A549 (cell line): ENCODE measurements around the gene NKIRAS2.
A peak's percentile ranks its signal among the peaks of the same experiment; 100 is the strongest.

ENCODE experiments used
- EP300 ChIP-seq, 2 experiments: fragments of >200 bp; sonication (Bioruptor Twin); formaldehyde crosslinking; IDR thresholded peaks; 2 replicates in 1 of 2; 3 replicates in 1 of 2; pipeline ENCODE4 v1.6.1; 2016 to 2017
- ESRRA ChIP-seq: fragments of 150-350 bp; IDR thresholded peaks from 2 replicates; pipeline ENCODE4 v1.6.1; 2014; ENCODE audit warnings: mild to moderate bottlenecking, low read length, borderline replicate concordance
- MAX ChIP-seq: IDR thresholded peaks from 2 replicates; pipeline ENCODE4 v1.6.1; 2012
- POLR2A ChIP-seq: IDR thresholded peaks from 2 replicates; pipeline ENCODE4 v1.6.1; 2012; ENCODE audit warnings: mild to moderate bottlenecking, low read length
- TF ChIP-seq, protein P1 (sequence below): fragments of >200 bp; sonication (Bioruptor Twin); formaldehyde crosslinking; IDR thresholded peaks from 3 replicates; pipeline ENCODE4 v1.5.1; 2016

GRCh38 chr17:42016941-42017865 is 2.7 kb upstream of the NKIRAS2 start, which contains the start of gene DNAJC7:
- TF ChIP-seq, protein P1, sequence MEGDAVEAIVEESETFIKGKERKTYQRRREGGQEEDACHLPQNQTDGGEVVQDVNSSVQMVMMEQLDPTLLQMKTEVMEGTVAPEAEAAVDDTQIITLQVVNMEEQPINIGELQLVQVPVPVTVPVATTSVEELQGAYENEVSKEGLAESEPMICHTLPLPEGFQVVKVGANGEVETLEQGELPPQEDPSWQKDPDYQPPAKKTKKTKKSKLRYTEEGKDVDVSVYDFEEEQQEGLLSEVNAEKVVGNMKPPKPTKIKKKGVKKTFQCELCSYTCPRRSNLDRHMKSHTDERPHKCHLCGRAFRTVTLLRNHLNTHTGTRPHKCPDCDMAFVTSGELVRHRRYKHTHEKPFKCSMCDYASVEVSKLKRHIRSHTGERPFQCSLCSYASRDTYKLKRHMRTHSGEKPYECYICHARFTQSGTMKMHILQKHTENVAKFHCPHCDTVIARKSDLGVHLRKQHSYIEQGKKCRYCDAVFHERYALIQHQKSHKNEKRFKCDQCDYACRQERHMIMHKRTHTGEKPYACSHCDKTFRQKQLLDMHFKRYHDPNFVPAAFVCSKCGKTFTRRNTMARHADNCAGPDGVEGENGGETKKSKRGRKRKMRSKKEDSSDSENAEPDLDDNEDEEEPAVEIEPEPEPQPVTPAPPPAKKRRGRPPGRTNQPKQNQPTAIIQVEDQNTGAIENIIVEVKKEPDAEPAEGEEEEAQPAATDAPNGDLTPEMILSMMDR = no peak; the same call in 2 of the 3 replicates
- TF ChIP-seq ESRRA (no peak), MAX (peak; percentile 86), EP300 (IDR thresholded peaks at IDR 0.05) (no peak), POLR2A (peak; percentile 83)
